ENCODE results near the gene MMP23B. TPM values are rescaled to one million over a fixed set of nuclear protein-coding genes. Genes with fewer than 3 reads are reported as not detected.
"Not testable (repeated sequence)": the region's sequence is repeated elsewhere in the genome, so short reads cannot be mapped to it uniquely, and the experiment has no call there.

MMP23B gene
- total RNA-seq, 2 donors from 2014 or later = 1.5 TPM

DNA sequence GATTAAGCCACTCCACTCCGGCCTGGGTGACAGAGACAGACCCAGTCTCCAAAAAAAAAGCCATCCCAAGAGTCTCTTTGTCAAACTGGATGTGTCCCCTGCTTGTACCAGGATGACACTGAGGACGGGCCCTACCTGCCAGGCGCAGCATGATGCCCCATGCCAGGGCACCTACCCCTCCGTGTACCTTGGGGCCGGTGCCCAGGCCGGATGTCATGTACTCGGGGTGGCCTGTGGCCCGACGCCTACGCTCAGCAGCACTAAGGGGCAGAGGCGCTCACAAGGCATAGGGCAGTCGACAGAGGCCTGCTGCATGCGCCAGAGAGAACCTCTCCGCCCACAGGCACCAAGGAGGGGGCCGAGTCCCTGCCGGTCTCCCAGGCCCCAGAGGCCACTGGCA, 7.4 kb downstream of the MMP23B start:
- not testable (repeated sequence) for ATAC-seq (replicated peaks in 1 of 2); H3K4me1 Mint-ChIP-seq (ENCODE audit: low read depth); H3K4me3 Mint-ChIP-seq; DNase-seq; H3K27ac Mint-ChIP-seq; H3K27me3 Mint-ChIP-seq (ENCODE audit: low read depth); H3K36me3 Mint-ChIP-seq (ENCODE audit: insufficient read depth in 2 of 2); H3K9me3 Mint-ChIP-seq

DNA sequence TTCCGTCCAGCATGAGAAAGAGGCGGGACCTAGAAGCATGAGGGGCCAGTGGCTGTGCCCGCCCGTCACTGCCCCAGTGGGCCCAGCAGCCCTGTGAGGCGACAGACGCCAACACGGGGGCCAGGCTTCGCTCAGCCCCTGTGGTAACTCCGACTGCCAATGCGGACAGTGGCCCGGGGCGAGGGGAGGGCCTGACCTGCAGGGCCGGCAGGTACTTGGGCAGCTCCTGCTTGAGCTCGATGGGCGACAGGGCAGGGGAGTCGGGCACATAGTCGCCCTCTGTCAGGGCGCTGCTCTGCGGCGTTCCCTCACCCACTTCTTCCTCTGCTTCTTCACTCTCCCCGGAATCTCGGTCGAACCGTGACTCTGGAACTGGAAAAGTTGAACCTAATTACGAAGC, 8.1 kb downstream of the MMP23B start:
- not testable (repeated sequence) for DNase-seq; H3K4me1 Mint-ChIP-seq (ENCODE audit: low read depth); H3K27me3 Mint-ChIP-seq (ENCODE audit: low read depth); H3K36me3 Mint-ChIP-seq (ENCODE audit: insufficient read depth in 2 of 2); H3K9me3 Mint-ChIP-seq; H3K27ac Mint-ChIP-seq; ATAC-seq (replicated peaks in 1 of 2); H3K4me3 Mint-ChIP-seq

- H3K27ac Mint-ChIP-seq; H3K36me3 Mint-ChIP-seq (ENCODE audit: insufficient read depth in 2 of 2); H3K4me1 Mint-ChIP-seq (ENCODE audit: low read depth); H3K4me3 Mint-ChIP-seq; H3K9me3 Mint-ChIP-seq; DNase-seq; H3K27me3 Mint-ChIP-seq (ENCODE audit: low read depth): not testable (repeated sequence)
- peak in 1 of 2 donors; percentile 16 for ATAC-seq (replicated peaks in 1 of 2)
These were observed 8.9 kb downstream of the MMP23B start for GRCh38 chr1:1640711-1641461.

- not testable (repeated sequence) for H3K4me3 Mint-ChIP-seq; H3K27me3 Mint-ChIP-seq (ENCODE audit: low read depth); DNase-seq; H3K27ac Mint-ChIP-seq; ATAC-seq (replicated peaks in 1 of 2); H3K9me3 Mint-ChIP-seq; H3K4me1 Mint-ChIP-seq (ENCODE audit: low read depth)
- H3K36me3 Mint-ChIP-seq (ENCODE audit: insufficient read depth in 2 of 2) = peaks cover 14 to 28% of the 10 kb centered on the region in 2 donors
These were observed 14.4 kb downstream of the MMP23B start for GRCh38 chr1:1646326-1646725.

GRCh38 chr1:1647567-1648241, 15.7 kb downstream of the MMP23B start:
- ATAC-seq (replicated peaks in 1 of 2) = not testable (repeated sequence)

DNA sequence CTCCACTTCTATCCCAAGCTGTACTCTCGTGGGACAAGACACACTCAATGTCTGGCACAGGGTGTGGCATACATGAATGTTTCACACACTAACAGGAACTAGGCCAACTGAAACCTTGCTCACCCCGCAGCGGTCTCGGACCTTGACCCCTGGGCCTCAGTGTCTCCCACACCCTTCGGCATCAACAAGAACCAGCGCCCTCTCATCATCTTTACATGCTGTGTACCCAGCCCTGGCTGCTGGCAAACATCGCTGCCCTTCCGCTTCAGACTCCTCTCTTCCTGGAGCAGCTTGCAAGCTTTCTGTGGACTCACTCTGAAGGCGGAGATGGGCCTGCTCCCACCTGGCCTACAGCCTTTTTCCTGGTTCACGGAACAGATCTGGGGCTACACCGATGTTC, 16.3 kb downstream of the MMP23B start:
- not testable (repeated sequence) for DNase-seq; H3K9me3 Mint-ChIP-seq; H3K4me1 Mint-ChIP-seq (ENCODE audit: low read depth); H3K27me3 Mint-ChIP-seq (ENCODE audit: low read depth); H3K4me3 Mint-ChIP-seq; H3K27ac Mint-ChIP-seq; ATAC-seq (replicated peaks in 1 of 2)
- H3K36me3 Mint-ChIP-seq (ENCODE audit: insufficient read depth in 2 of 2) = peaks cover 23 to 36% of the 10 kb centered on the region in 2 donors

More at GRCh38 chr1:1647567-1648241, 15.7 kb downstream of the MMP23B start:
- not testable (repeated sequence) for H3K4me1 Mint-ChIP-seq (ENCODE audit: low read depth); H3K27me3 Mint-ChIP-seq (ENCODE audit: low read depth); H3K27ac Mint-ChIP-seq; H3K9me3 Mint-ChIP-seq; H3K4me3 Mint-ChIP-seq; DNase-seq
- H3K36me3 Mint-ChIP-seq (ENCODE audit: insufficient read depth in 2 of 2) = peaks cover 23 to 36% of the 10 kb centered on the region in 2 donors

- peak; percentile 94 to 97 for DNase-seq
- Mint-ChIP-seq H3K27ac (peak within 1 kb of the TSS; percentile 97), H3K4me3 (peak within 1 kb of the TSS; percentile 95 to 96)
- H3K36me3 Mint-ChIP-seq (ENCODE audit: insufficient read depth in 2 of 2); H3K27me3 Mint-ChIP-seq (ENCODE audit: low read depth); H3K4me1 Mint-ChIP-seq (ENCODE audit: low read depth); H3K9me3 Mint-ChIP-seq: not testable (repeated sequence)
- peak; percentile 97 to 99 for ATAC-seq (replicated peaks in 1 of 2)
These were observed 26.9 kb downstream of the MMP23B start, which contains the start of gene CDK11B for GRCh38 chr1:1658583-1659549. TSS of gene CDK11B (minus strand) at chr1:1659004. CDS start at chr1:1657485, 1,519 bp downstream.

GRCh38 chr1:1662392-1662791, 30.4 kb downstream of the MMP23B start:
- not testable (repeated sequence) for H3K27me3 Mint-ChIP-seq (ENCODE audit: low read depth); ATAC-seq (replicated peaks in 1 of 2); H3K4me1 Mint-ChIP-seq (ENCODE audit: low read depth); H3K4me3 Mint-ChIP-seq; H3K9me3 Mint-ChIP-seq; H3K36me3 Mint-ChIP-seq (ENCODE audit: insufficient read depth in 2 of 2); H3K27ac Mint-ChIP-seq; DNase-seq

DNA sequence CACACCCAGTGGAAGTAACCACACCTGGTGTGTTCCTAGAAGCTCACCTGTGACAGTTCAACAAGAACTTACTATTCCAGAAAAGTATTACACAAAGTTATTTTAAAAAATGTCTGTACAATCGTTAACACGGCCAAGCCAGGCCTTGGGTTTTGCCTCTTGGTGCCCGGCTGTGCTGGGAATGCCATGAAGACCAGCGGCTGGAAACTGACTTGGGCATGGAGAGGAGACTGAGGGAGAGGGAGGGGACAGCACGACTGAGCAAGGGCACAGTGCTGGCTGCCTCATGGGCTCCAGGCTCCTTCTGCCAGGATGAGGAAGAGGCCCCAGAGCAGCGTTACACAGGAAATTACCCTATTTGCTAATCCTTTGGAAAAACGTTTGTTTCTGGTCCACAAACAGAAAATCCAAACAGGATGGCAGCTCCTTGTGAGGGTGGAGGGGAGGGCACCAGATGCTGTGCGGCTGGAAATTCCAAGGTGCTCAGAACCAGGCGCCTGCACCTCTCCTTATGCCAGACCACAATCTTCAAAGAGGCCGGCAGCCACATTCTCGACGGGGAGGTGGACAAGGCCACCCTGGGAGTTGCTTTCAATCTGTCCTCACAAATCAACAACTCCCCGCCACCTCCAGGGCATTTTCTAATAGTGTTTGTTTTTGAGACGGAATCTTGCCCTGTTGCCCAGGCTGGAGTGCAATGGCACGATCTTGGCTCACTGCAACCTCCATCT, 31.0 kb downstream of the MMP23B start:
- not testable (repeated sequence) for H3K36me3 Mint-ChIP-seq (ENCODE audit: insufficient read depth in 2 of 2); H3K4me3 Mint-ChIP-seq; H3K27me3 Mint-ChIP-seq (ENCODE audit: low read depth); H3K27ac Mint-ChIP-seq; H3K9me3 Mint-ChIP-seq; H3K4me1 Mint-ChIP-seq (ENCODE audit: low read depth); DNase-seq; ATAC-seq (replicated peaks in 1 of 2)

- H3K36me3 Mint-ChIP-seq (ENCODE audit: insufficient read depth in 2 of 2); H3K27ac Mint-ChIP-seq; H3K4me3 Mint-ChIP-seq; DNase-seq; H3K27me3 Mint-ChIP-seq (ENCODE audit: low read depth); H3K4me1 Mint-ChIP-seq (ENCODE audit: low read depth); H3K9me3 Mint-ChIP-seq; ATAC-seq (replicated peaks in 1 of 2): not testable (repeated sequence)
These were observed 32.3 kb downstream of the MMP23B start for GRCh38 chr1:1664318-1664717.

DNA sequence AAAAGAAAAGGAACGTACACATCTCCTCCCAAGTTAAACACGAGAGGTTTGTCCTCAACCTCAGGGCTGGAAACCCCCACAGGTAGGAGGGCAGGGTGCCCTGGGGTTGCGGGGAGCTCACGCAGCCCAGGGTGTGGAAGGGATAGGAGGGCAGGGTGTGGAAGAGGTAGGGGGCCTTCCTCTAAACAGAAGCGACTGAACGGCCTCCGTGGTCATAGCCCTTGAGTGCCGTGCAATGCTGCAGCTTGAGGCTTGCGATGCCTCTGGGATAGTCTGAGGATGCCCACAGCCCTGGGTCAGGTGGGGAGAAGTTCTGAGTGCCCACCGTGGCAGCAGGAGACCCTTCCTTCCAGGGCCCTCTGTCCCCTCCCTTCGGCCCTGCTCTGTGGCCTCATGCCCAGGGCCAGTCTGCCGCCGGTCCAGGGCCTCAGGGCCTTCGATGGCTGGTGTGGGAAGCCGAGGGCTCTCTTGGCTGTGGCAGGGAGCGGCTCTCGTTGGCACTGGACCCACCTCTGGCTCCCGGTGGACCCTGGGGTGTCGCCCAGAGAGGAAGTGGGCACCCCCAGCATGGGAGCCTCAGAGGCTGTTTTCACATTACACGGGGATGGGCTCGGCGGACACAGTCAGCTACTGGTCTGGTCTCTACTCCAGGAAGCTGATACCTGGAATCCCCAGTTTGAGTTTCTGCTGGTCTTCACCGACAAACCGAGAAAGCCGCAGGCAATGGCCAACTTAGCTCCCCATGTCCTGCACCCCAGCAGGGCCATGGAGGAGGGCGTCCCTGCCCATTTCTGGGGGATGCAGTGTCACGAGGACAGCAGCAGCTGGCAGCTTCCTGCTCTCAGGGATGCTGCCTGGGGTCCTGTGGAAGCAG, 33.2 kb downstream of the MMP23B start:
- DNase-seq (no peak), ATAC-seq (replicated peaks in 1 of 2) (no peak)
- Mint-ChIP-seq H3K9me3 (no peaks in the 10 kb centered on the region), H3K27ac (no peak overlapping the region), H3K36me3 (ENCODE audit: insufficient read depth in 2 of 2) (peaks cover 4 to 15% of the 10 kb centered on the region in 2 donors), H3K27me3 (ENCODE audit: low read depth) (no peaks in the 10 kb centered on the region), H3K4me3 (no peak overlapping the region), H3K4me1 (ENCODE audit: low read depth) (no peaks in the 10 kb centered on the region)

DNA sequence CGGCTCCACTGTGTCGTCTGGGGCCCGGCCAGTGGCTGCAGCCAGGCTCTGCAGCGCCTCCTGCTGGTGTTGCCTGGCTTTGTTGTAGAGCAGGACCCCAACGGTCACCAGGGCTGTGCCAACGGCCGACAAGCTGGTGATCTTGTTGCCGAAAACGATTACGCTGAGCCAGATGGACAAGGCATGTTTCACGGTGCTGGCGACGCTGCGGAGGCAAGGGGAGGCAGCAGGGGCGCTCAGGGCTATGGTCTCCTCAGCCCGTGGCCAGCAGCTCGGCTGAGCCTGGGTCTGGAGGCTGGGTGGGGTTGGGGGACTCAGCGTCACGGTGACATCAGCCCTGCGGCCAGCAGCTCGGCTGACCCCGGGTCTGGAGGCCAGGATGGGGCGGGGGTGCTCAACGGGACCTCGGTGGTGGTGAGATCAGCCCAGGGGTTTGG, 33.9 kb downstream of the MMP23B start:
- peak; percentile 40 to 58 for ATAC-seq (replicated peaks in 1 of 2)

More for the DNA sequence above, 33.9 kb downstream of the MMP23B start:
- no peaks in the 10 kb centered on the region for H3K27me3 Mint-ChIP-seq (ENCODE audit: low read depth)
- H3K27ac Mint-ChIP-seq = no peak overlapping the region
- H3K4me1 Mint-ChIP-seq (ENCODE audit: low read depth) = no peaks in the 10 kb centered on the region
- H3K9me3 Mint-ChIP-seq = no peaks in the 10 kb centered on the region
- peak; percentile 35 to 56 for DNase-seq
- H3K4me3 Mint-ChIP-seq = no peak overlapping the region
- H3K36me3 Mint-ChIP-seq (ENCODE audit: insufficient read depth in 2 of 2) = peaks cover 4 to 15% of the 10 kb centered on the region in 2 donors

Measured in activated T-cell treated with anti-CD3 and anti-CD28 coated beads, Interleukin-2, amount 50 U/mL, for 72 hours (primary cell).